RCC 7860 (cell line): ENCODE results near the gene ZNF605.
"Not testable (repeated sequence)": the region's sequence is repeated elsewhere in the genome, so short reads cannot be mapped to it uniquely, and the experiment has no call there.

Source experiments
- DNase-seq: peaks from one replicate; pipeline ENCODE4 v3.0.0-alpha.2; 2015; ENCODE audit warnings: low spot score
- FAIRE-seq: peaks from 2 replicates; lab custom pipeline; 2012; peaks lifted over from hg19 to GRCh38; lab: Jason Lieb, UNC

The ZNF605 gene

DNA sequence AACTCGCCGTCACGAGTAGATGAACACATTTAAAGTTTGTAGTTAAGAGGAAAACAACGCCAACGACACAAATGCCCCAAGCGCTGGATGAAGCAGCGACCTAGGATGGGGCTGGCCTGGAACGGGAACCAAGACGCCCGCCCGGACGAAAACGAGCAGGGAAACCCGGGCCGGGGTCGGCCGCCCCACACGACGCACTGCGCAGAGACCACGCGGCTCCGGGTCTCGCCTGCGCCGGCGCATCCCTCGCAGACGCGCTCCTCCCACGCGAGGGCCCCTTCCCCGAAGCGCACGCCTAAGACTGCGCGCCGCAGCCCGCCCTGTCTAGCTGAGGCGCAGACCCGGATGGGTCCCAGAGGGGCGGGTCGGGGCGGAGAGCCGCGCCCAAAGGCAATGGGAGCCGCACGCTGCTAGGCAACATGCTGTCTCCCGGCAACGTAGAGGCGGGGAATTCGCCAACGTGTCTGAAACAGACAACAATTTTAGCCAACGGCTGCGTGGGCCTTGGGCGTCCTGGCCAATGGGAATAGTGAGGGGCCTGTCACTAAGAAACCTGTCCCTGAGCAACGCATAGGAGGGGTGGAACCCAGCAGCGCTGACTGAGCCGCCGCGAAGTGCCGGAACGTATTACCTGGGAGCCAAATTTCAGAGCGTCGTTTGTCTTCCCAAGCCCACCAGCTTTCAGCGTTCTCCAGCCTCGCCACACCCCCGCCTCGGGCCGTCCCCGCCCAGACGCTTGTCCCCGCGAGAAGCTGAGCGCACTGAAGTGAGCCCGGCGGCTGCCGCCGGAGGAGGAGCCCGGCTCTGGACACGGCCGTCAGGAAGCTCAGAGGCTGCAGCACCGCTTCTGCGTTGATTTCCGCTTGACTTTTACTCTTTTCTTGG is 47.7 kb downstream of the ZNF605 start:
- FAIRE-seq, result no peak
- DNase-seq, result no peak

DNA sequence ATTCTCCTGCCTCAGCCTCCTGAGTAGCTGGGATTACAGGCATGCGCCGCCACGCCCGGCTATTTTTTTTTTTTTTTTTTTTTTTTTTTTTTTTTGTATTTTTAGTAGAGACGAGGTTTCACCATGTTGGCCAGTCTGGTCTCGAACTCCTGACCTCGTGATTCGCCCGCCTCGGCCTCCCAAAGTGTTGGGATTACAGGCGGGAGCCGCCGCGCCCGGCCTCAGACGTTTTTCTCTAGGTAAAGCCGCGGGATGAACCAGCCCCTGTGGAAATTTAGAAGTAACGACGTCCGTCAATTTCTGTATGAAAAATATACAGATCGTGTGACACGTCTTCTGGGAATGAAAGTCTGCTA is 48.3 kb downstream of the ZNF605 start:
- not testable (repeated sequence) for DNase-seq, FAIRE-seq

DNA sequence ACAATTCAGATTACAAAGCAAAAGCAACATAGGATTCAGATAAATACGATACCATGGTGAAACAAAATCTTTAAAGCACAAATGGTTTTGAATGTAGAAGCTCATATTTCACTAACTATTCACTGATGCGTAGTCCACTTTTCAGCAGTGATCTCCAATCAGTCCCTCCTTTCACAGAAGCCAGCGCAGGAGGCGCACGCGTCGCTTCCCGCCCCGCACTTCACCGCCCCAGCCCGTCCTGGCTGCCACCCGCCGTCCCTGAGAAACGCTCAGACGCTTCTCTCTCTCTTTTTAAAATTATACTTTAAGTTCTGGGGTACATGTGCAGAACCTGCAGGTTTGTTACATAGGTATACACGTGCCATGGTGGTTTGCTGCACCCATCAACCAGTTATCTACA is 48.9 kb downstream of the ZNF605 start:
- FAIRE-seq, result no peak

DNA sequence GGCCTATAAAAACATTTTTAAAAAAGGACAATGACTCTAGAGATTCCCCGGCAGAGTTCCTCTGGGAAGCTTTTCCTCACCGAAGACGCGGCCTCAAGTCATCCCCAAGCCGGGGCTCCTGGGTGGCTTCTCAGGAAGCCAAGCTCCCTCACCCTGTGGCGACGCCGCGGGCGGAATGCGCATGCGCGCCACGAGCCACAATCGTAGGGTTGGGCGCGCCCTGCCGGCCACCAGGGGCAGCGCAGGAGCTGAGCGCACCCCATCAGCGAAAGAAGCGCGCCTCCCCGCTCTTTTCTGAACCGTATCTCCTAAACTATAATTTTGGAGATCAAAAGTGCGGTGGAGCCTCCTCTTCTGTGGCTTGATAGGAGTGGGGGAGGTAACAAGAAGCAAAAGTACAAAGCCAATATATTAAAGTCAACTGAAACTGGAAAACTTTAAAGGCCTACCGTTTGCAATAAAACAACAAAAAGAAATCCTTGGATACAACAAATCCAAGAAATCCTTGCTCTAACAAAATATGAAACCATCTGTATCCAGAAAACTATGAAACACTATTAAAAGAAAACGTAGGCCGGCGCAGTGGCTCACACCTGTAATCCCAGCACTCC is 51.3 kb downstream of the ZNF605 start:
- DNase-seq (no peak), FAIRE-seq (no peak)

More for the DNA sequence above, 48.9 kb downstream of the ZNF605 start:
- DNase-seq, result no peak

DNA sequence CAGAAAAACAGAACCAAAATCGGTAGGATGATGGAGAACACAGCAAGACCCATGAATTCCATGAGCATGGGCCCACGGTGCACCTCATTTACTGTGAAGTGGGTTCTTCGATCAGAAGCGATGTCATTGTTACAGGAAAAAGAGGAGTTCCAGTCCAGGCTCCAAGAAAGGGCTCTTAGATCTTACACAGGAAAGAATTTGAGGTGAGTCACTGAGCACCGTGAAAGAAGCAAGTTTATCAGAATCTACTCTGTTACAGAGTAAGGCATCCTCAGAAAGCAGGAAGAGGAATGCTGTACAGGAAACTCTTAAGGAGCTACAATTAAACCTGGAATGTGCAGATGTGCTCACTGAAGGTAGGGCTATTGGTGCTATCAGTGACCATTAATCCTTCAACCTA is 57.1 kb downstream of the ZNF605 start:
- DNase-seq, result no peak
- no peak for FAIRE-seq

DNA sequence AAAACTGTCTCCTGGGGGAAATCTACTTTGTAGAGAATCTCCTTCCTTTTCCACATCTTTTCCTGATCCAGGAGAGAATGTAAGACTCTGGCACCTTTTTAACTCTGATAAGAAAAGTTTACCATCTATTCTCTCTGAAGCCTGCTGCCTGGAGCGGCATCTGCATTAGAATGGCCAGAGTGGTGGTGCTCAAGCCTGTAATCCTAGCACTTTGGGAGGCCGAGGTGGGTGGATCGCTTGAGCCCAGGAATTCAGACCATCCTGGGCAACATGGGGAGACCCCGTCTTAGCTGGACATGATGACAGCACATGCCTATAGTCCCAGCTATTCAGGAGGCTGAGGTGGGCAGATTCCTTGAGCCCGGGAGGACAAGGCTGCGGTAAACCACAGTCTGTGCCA is 67.3 kb downstream of the ZNF605 start:
- DNase-seq (no peak), FAIRE-seq (no peak)

DNA sequence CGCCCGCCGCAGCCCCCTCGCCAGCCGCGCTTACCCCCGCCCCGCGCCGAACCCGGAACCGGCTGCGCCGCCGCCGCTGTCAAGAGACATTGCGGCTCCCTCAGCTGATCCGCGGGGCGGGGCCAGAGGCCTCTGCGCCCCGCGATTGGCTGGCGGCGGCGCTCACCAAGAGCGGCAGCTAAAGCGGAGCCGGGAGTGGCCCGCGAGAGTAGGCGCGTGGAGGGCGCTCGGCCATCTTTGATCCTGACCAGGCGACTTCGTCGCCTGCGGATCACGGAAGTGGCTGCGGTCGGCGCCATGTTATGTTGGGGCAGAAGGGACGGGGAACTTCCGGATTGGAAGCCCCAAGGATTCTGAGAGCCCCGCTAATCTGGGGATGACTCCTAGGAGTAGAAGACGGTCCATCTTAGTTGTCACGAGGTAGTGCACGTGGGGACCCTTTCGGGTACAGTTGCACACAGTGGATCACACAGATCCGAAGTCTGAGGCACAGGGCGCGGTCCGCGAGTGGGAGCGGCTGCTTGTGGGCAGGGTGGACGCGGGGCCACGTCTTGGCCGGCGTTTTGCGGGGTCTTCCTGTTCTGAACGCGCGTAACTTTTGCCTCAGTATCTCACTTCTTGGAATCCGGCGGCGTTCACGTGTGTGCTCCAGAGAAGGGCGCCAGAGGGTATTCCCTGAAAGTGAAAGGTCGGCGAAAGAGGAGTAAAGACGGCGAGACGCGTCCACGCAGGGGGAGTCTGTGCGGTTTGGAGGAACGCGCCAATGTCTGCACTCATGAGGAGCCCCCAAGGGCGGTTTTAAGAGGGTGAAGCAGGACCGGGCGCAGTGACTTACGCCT is 68.4 kb downstream of the ZNF605 start, which contains the start of gene CHFR:
CHFR (minus strand) TSS at position 93 of the 839 bp plus-strand sequence. CDS start 277 bp downstream, outside the sequence.
- no peak for DNase-seq

DNA sequence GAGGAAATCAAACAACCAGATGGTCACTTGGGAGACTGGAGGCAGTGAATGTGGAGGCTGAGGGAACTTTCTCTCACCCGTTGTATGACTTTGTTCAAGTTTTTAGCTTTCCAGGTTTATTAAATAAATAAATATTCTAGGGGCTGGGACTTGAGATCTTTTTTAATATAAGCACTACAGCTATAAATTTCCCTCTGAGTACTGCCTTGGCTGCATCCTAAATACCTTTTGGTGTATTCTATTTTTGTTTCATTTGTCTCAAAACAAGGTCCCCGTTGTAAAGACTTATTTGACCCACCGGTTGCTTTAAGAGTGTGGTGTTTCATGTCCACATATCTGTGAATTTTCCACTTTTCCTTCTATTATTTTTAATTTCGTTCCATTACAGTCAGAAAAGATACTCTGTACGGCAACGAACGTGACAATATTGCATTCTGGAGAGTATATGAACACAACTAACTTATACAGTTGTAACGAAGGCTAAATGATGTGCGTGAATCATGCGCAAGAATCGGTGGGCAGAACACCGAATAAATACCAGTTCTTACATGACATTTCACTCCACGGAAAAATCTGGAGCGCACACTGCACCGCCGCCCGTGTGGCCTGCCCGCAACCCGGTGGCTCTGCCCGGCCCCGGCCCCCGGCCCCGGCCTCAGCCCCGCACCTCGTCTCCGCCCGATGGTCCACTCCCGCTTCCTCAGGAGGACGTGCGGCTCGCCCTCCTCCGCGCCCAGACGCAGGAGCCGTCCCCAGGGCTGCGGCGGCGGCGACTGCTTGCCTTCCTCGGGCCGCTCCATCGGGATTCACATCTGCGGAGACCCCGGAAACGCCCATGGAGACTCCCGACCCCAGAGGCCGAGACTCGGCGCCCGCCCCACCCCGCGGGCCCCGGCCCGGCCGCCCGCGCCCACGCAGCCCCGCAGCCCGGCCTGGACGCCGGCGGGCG is 69.3 kb downstream of the ZNF605 start:
- DNase-seq (no peak), FAIRE-seq (no peak)

More for the DNA sequence above, 68.4 kb downstream of the ZNF605 start, which contains the start of gene CHFR:
- no peak for FAIRE-seq

DNA sequence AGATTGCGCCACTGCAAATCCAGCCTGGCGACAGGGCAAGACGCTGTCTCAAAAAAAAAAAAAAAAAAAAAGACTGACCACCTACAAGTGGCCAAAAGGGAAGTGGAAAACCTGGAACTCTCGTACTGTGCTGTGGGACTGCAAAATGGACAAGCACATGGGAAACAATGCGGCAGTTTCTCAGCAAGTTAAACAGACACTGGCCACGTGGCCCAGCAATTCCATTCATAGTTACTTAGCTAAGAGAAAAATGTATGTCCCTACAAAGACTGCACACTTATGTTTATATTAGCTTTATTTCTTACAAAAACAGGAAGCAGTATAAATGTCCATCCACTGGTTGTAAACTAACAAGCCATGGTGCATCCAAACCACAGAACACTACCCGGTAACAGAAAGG is 74.3 kb downstream of the ZNF605 start:
- FAIRE-seq (no peak), DNase-seq (no peak)

DNA sequence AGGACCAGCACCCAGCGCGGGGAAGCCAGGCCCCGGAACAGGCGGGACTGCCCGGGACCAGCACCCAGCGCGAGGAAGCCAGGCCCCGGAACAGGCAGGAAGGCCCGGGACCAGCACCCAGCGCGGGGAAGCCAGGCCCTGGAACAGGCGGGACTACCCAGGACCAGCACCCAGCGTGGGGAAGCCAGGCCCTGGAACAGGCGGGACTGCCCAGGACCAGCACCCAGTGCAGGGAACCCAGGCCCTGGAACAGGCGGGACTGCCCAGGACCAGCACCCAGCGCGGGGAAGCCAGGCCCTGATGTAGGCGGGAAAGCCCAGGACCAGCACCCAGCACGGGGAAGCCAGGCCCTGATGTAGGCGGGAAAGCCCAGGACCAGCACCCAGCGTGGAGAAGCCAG is 81.5 kb downstream of the ZNF605 start:
- FAIRE-seq, DNase-seq: not testable (repeated sequence)

DNA sequence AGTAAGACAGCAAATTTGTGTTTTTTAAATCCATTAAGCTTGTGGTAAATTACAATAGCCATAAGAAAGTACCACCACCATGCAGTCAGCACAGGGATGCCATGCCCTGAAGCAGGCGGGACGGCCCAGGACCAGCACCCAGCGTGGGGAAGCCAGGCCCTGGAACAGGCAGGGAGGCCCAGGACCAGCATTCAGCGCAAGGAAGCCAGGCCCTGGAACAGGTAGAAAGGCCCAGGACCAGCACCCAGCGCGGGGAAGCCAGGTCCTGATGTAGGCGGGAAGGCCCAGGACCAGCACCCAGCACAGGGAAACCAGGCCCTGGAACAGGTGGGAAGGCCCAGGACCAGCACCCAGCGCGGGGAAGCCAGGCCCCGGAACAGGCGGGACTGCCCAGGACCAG is 81.9 kb downstream of the ZNF605 start:
- no peak for DNase-seq
- no peak for FAIRE-seq

DNA sequence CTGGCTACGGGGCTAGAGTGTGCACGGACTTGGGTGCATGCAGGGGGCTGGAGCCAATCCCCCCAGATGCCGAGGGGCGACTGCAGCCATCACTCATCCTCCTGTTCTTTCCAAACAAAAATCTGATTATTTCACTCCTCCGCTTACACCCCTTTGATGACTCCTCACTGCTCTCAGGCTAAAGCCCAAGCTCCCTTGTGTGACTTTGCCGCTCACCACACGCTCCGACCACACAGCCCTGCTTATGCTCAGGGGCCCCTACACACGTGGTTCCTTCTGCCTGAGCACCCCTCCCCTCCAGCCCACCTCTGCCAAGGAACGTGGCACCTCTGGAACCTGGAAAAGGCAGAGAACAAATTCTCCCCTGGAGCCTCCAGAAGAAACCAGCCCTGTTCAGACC is 82.4 kb downstream of the ZNF605 start:
- DNase-seq (no peak), FAIRE-seq (no peak)

DNA sequence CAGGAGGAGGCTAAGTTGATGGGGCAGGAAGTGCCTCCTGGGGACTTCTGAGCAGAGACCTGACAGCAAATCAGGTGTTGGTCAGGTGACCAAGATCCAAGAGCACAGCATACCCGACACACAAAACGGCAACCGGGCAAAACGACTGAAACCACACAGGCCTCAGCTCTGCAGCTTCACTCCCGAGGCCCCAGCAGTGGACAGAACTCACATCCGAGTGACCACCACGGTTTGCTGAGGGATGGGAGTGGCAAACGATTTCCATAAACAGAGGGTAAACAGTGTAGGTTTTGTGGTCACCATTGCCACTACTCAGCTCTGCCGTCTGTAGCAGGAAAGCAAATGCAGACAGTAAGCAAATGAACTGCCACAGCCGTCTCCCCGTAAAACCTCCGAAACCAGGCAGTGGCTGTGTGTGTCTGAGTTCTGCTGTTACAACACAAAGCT is 83.1 kb downstream of the ZNF605 start:
- FAIRE-seq (no peak), DNase-seq (no peak)

DNA sequence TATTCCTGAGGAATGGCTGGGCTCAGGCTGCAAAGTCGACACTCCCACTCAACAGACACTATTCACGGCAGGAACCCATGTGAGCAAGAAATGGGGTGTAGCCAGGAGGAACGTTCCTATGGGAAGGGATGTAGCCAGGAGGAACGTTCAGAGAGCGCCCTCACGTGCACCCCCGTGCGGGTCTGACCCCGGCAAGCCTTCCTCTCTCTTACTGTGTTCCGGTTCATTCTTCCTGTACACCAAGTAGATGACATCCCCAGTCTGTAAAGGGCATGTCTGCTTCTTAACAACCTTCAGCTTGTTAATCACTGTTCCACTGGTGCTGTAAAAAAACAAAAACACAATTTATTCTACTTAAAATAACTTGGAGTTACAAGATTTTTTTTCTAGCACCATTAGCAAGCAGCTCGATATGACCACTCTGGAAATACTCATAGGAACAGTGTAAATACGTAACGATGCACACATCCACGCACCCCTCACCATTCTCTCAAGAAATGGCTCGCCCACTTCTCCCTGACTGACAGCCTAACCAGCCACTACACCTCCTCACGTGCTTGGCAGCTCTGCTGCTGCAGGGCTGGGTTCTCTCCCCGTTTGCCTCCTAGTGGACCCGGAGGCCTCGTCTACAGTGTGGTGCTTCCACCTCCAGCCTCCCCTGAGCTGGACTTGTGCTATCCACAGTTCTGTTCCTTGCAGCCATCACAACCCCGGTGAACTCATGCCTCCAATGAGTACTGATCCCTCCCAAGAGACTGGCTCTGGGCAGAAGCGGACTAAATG is 83.8 kb downstream of the ZNF605 start:
- FAIRE-seq (no peak), DNase-seq (no peak)

DNA sequence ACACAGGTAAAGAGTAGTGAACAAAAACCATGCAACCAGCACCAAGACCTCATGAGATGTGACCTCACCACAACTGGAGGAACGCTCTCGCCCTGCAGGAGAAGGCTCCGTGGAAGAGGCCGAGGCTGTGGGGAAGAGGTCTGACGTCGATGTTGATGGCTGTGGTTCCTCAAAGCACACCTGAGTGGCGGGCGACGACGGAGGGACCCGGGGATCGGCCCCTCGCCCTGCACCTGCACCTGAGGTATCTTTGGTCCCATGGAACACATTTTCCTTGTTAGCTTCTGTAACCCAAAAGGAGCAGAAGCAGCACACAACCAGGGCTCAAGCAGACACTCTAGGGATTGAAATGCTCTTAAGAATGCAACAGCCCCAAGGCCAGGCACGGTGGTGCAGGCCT is 86.6 kb downstream of the ZNF605 start:
- FAIRE-seq (no peak), DNase-seq (no peak)
